Panc1 (cell line): ENCODE results near the gene MSANTD3. TPM values are rescaled to one million over a fixed set of nuclear protein-coding genes. Genes with fewer than 3 reads are reported as not detected.

ENCODE experiments used
- ATAC-seq: fragments of 200-7000 bp; cut with Tn5 transposase; 2 replicates; pipeline ENCODE4 v1.9.1; 2020; ENCODE audit warnings: mild to moderate bottlenecking, moderate library complexity
- BruUV-seq: library from RNA; stranded (reverse); fragments of 400-500 nt; replicated peaks from 2 replicates; lab custom pipeline; 2021; lab: Mats Ljungman, UMichigan
- CTCF ChIA-PET: fragments of 300-600 bp; sonication (Branson Sonifier 250); formaldehyde crosslinking; loops from one replicate; lab custom pipeline; 2022; ENCODE audit warnings: antibody characterized with exemption; lab: Charles Lee
- POLR2A ChIA-PET: fragments of 300-600 bp; sonication (Branson Sonifier 250); formaldehyde crosslinking; loops from one replicate; lab custom pipeline; 2022; ENCODE audit warnings: antibody characterized with exemption; lab: Charles Lee
- DNase-seq: peaks from one replicate; pipeline ENCODE4 v3.0.0-alpha.2; 2010; ENCODE audit warnings: low read depth, low spot score
- H3K27ac ChIP-seq: 2 replicates; pipeline ENCODE4 v1.5.1; 2011; ENCODE audit warnings: mild to moderate bottlenecking, low read length, inconsistent platforms
- H3K27me3 ChIP-seq: fragments of 200-500 bp; sonication (Bioruptor generic); 2 replicates; pipeline ENCODE4 v1.6.0; 2014; ENCODE audit warnings: low read length, inconsistent platforms; ENCODE audit not compliant: control insufficient read depth, insufficient read depth
- H3K36me3 ChIP-seq: fragments of 200-500 bp; sonication (Bioruptor generic); 2 replicates; pipeline ENCODE4 v1.5.1; 2014; ENCODE audit warnings: inconsistent platforms, mild to moderate bottlenecking, low read length, moderate library complexity; ENCODE audit not compliant: control insufficient read depth, insufficient read depth
- H3K4me1 ChIP-seq: 2 replicates; pipeline ENCODE4 v1.5.1; 2011; ENCODE audit warnings: inconsistent platforms, mild to moderate bottlenecking, low read length, moderate library complexity; ENCODE audit not compliant: control insufficient read depth, insufficient read depth
- H3K4me3 ChIP-seq, 2 experiments: 2 replicates each; pipeline ENCODE4 v1.5.1; 2011 to 2012; ENCODE audit warnings: low read depth in 2 of 2, low read length in 2 of 2, mild to moderate bottlenecking in 2 of 2, inconsistent platforms in 1 of 2, moderate library complexity in 1 of 2
- H3K9me3 ChIP-seq: fragments of 200-500 bp; sonication (Bioruptor generic); 2 replicates; pipeline ENCODE4 v1.5.1; 2014; ENCODE audit warnings: low read depth, mild to moderate bottlenecking, inconsistent platforms, low read length, moderate library complexity; ENCODE audit not compliant: control insufficient read depth, insufficient read depth
- POLR2AphosphoS5 ChIP-seq: IDR thresholded peaks from 2 replicates; pipeline ENCODE4 v1.6.1; 2012; ENCODE audit warnings: mild to moderate bottlenecking, low read depth, low read length, moderate library complexity
- SIN3A ChIP-seq: IDR thresholded peaks from 2 replicates; pipeline ENCODE4 v1.6.1; 2012; ENCODE audit warnings: low read depth, mild to moderate bottlenecking, low read length, moderate library complexity, borderline replicate concordance; ENCODE audit not compliant: insufficient read depth
- TCF7L2 ChIP-seq: IDR thresholded peaks from 2 replicates; pipeline ENCODE4 v1.6.1; 2011; ENCODE audit warnings: mild to moderate bottlenecking, low read depth, low read length, inconsistent platforms
- in situ Hi-C: cut with HindIII; loops from 2 replicates; pipeline ENCODE4 v1.10.0; 2016; ENCODE audit warnings: low sequenced_read_pairs, low pct_unique_long_range_greater_than_20kb
- intact Hi-C: fragments of 100-400 bp; cut with micrococcal nuclease; formaldehyde crosslinking; loops from one replicate; pipeline ENCODE4 v1.10.0; 2022; ENCODE audit not compliant: unreplicated experiment
- total RNA-seq: library from RNA; stranded (reverse); gene quantifications from one replicate; pipeline ENCODE4 v1.2.1, GENCODE V29; 2021; ENCODE audit not compliant: unreplicated experiment
- TF ChIP-seq, protein P1 (sequence below), 2 experiments: IDR thresholded peaks; 2 replicates each; pipeline ENCODE4 v1.6.1; 2011 to 2012; ENCODE audit warnings: low read depth in 2 of 2, control low read depth in 1 of 2, low read length in 1 of 2, mild to moderate bottlenecking in 1 of 2, moderate library complexity in 1 of 2; ENCODE audit not compliant: insufficient read depth in 1 of 2
- TF ChIP-seq, protein P2 (sequence below): fragments of 450-650 bp; IDR thresholded peaks from 2 replicates; pipeline ENCODE4 v1.5.1; 2017; ENCODE audit warnings: mild to moderate bottlenecking

MSANTD3 gene
- total RNA-seq, 1 experiment from 2014 or later = 58.7 TPM

DNA sequence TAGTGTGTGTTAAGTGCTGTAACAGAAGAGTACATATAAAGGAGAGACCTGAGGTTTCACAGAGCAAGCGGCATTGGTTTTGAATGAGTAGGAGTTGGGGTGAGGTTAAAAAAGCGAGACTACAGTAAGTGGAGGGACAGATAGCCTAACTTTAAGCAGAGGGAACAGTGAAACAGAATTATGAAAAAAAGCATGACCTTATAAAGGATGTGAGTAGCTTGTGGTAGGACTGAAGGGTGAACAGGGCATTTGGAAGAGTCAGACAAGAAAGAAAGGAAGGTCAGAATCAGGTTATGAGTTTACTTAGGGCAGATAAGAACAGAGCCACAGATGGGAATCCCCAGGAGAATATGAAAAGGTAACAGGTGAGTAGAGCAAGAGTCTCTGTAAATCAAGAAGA lies 22.5 kb downstream of the MSANTD3 start:
- Histone ChIP-seq H3K36me3 (peaks cover 14% of the 10 kb centered on the region), H3K4me1 (no peaks in the 10 kb centered on the region), H3K9me3 (no peaks in the 10 kb centered on the region), H3K27ac (no peak overlapping the region), H3K27me3 (no peaks in the 10 kb centered on the region), H3K4me3 (no peak overlapping the region)
- ATAC-seq (no peak), DNase-seq (no peak)
- intact Hi-C loops (no loop called here), in situ Hi-C loops (no loop called here)
- CTCF ChIA-PET = no interaction called here
- BruUV-seq = no TSS peak
- POLR2A ChIA-PET = no interaction called here
- no peak for TF ChIP-seq TCF7L2
- TF ChIP-seq POLR2AphosphoS5 = no peak
- TF ChIP-seq, protein P1, sequence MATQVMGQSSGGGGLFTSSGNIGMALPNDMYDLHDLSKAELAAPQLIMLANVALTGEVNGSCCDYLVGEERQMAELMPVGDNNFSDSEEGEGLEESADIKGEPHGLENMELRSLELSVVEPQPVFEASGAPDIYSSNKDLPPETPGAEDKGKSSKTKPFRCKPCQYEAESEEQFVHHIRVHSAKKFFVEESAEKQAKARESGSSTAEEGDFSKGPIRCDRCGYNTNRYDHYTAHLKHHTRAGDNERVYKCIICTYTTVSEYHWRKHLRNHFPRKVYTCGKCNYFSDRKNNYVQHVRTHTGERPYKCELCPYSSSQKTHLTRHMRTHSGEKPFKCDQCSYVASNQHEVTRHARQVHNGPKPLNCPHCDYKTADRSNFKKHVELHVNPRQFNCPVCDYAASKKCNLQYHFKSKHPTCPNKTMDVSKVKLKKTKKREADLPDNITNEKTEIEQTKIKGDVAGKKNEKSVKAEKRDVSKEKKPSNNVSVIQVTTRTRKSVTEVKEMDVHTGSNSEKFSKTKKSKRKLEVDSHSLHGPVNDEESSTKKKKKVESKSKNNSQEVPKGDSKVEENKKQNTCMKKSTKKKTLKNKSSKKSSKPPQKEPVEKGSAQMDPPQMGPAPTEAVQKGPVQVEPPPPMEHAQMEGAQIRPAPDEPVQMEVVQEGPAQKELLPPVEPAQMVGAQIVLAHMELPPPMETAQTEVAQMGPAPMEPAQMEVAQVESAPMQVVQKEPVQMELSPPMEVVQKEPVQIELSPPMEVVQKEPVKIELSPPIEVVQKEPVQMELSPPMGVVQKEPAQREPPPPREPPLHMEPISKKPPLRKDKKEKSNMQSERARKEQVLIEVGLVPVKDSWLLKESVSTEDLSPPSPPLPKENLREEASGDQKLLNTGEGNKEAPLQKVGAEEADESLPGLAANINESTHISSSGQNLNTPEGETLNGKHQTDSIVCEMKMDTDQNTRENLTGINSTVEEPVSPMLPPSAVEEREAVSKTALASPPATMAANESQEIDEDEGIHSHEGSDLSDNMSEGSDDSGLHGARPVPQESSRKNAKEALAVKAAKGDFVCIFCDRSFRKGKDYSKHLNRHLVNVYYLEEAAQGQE (IDR thresholded peaks at IDR 0.05; ENCODE audit: insufficient read depth in 1 of 2, low read depth in 2 of 2, low read length in 1 of 2) = no peak
- no peak for TF ChIP-seq SIN3A
- TF ChIP-seq, protein P2, sequence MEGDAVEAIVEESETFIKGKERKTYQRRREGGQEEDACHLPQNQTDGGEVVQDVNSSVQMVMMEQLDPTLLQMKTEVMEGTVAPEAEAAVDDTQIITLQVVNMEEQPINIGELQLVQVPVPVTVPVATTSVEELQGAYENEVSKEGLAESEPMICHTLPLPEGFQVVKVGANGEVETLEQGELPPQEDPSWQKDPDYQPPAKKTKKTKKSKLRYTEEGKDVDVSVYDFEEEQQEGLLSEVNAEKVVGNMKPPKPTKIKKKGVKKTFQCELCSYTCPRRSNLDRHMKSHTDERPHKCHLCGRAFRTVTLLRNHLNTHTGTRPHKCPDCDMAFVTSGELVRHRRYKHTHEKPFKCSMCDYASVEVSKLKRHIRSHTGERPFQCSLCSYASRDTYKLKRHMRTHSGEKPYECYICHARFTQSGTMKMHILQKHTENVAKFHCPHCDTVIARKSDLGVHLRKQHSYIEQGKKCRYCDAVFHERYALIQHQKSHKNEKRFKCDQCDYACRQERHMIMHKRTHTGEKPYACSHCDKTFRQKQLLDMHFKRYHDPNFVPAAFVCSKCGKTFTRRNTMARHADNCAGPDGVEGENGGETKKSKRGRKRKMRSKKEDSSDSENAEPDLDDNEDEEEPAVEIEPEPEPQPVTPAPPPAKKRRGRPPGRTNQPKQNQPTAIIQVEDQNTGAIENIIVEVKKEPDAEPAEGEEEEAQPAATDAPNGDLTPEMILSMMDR = no peak

DNA sequence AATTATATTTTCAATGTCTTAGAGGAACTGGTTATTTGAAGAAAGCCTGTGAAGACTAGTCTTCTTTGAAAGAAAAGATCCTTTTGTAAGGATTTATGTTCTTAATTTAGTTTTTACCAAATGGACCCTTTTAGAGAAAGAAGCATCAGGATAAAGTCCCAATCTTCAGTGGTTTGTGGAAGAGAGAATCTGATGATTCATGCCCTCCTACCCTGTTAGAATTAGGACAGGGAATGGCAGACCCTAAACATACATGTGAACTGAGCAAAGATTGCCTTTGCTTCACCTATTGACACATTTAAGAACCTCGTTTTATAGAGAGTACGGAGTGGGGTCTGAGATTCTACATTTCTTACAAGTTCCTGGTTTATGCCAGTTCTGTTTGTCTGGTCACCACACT lies 26.0 kb downstream of the MSANTD3 start:
- ChIA-PET CTCF (no interaction called here), POLR2A (no interaction called here)
- TF ChIP-seq TCF7L2 = no peak
- TF ChIP-seq, protein P1 (IDR thresholded peaks at IDR 0.05; ENCODE audit: insufficient read depth in 1 of 2, low read depth in 2 of 2, low read length in 1 of 2) = no peak
- no peak for TF ChIP-seq POLR2AphosphoS5
- no peak for TF ChIP-seq SIN3A
- TF ChIP-seq, protein P2 = no peak
- no peak overlapping the region for H3K4me3 ChIP-seq
- no peaks in the 10 kb centered on the region for H3K4me1 ChIP-seq
- DNase-seq (no peak), ATAC-seq (no peak)
- no peak overlapping the region for H3K27ac ChIP-seq
- H3K27me3 ChIP-seq = no peaks in the 10 kb centered on the region
- H3K9me3 ChIP-seq = no peaks in the 10 kb centered on the region
- intact Hi-C loops = no loop called here
- H3K36me3 ChIP-seq = 0 out of 2 replicates have a peak, but pooled peaks cover 5% of the 10 kb centered on the region
- BruUV-seq = no TSS peak
- in situ Hi-C loops = no loop called here
